Kidney (tissue), 14 donors: Measurements from ENCODE around the gene TTC27. TPM values are rescaled to one million over a fixed set of nuclear protein-coding genes. Genes with fewer than 3 reads are reported as not detected.
"Not testable (repeated sequence)": the region's sequence is repeated elsewhere in the genome, so short reads cannot be mapped to it uniquely, and the experiment has no call there.

Experiments
- DNase-seq, 5 donors: peaks; one replicate each; pipeline ENCODE4 v3.0.0-alpha.2; 2013 to 2020
- FAIRE-seq: peaks from 2 replicates; lab custom pipeline; 2012; peaks lifted over from hg19 to GRCh38; lab: Jason Lieb, UNC
- H3K27ac ChIP-seq, 2 donors: one replicate each; pipeline ENCODE4 v1.7.0; 2013; ENCODE audit warnings: low read depth in 2 of 2, low read length in 2 of 2, inconsistent platforms in 1 of 2
- H3K27me3 ChIP-seq: one replicate; pipeline ENCODE4 v1.7.1; 2013; ENCODE audit warnings: low read length, inconsistent platforms; ENCODE audit not compliant: control insufficient read depth, insufficient read depth
- H3K36me3 ChIP-seq, 3 donors: one replicate each; pipeline versions ENCODE4 v1.7.0 to v1.7.1; 2013; ENCODE audit warnings: low read length in 3 of 3, control low read depth in 1 of 3, inconsistent platforms in 1 of 3; ENCODE audit not compliant: insufficient read depth in 3 of 3, control insufficient read depth in 2 of 3
- H3K4me1 ChIP-seq, 3 donors: one replicate each; pipeline versions ENCODE4 v1.7.0 to v1.7.1; 2013; ENCODE audit warnings: low read length in 3 of 3, inconsistent platforms in 1 of 3, low read depth in 1 of 3; ENCODE audit not compliant: control insufficient read depth in 2 of 3, insufficient read depth in 2 of 3
- H3K4me3 ChIP-seq, 3 donors: one replicate each; pipeline versions ENCODE4 v1.7.0 to v1.8.1; 2013; ENCODE audit warnings: low read length in 3 of 3, control low read depth in 1 of 3, inconsistent platforms in 1 of 3
- H3K9ac ChIP-seq, 3 donors: one replicate each; pipeline versions ENCODE4 v1.7.0 to v1.7.1; 2013; ENCODE audit warnings: low read length in 3 of 3, control low read depth in 1 of 3, inconsistent platforms in 1 of 3
- H3K9me3 ChIP-seq, 3 donors: one replicate each; pipeline versions ENCODE4 v1.7.0 to v1.7.1; 2013; ENCODE audit warnings: low read length in 3 of 3, control low read depth in 1 of 3, inconsistent platforms in 1 of 3; ENCODE audit not compliant: control insufficient read depth in 2 of 3, insufficient read depth in 1 of 3
- intact Hi-C: fragments of 100-400 bp; cut with DNase I; formaldehyde crosslinking; loops from one replicate; pipeline ENCODE4 v1.11.1; 2022
- polyA plus RNA-seq: library from polyadenylated mRNA; stranded (reverse); fragments of 350-450 nt; fragmentation: Illumina TruSeq; extraction: RNeasy Lipid Tissue Mini Kit (QIAGEN cat#74804); gene quantifications from one replicate; pipeline ENCODE4 v1.2.3, GENCODE V29; 2014; ENCODE audit warnings: low read depth, low replicate concordance; ENCODE audit not compliant: insufficient read depth
- total RNA-seq: library from RNA; stranded (reverse); fragmentation: NEBNext Ultra II Directional; extraction: Animal tissue kit (Norgen Biotek cat#: 25700); gene quantifications from one replicate; pipeline ENCODE4 v1.2.1, GENCODE V29; 2021
- TF ChIP-seq, protein P1 (sequence below): IDR thresholded peaks from 3 replicates; pipeline ENCODE4 v1.5.1; 2012; ENCODE audit warnings: mild to moderate bottlenecking, moderate library complexity, borderline replicate concordance; ENCODE audit not compliant: insufficient read depth; ENCODE audit errors: extremely low read depth
- donor health status: control.
- donor health status: control.
- donor health status: control.
- donor health status: control.
- donor health status: control.
- donor health status: DM: yes; HTN: yes; CAD: no.
- donor health status: Normal renal cell carcinoma (clear cell type).

TTC27 gene
- total and polyA plus RNA-seq, 2 donors from 2014 or later: 8.0 to 19.7 TPM

DNA sequence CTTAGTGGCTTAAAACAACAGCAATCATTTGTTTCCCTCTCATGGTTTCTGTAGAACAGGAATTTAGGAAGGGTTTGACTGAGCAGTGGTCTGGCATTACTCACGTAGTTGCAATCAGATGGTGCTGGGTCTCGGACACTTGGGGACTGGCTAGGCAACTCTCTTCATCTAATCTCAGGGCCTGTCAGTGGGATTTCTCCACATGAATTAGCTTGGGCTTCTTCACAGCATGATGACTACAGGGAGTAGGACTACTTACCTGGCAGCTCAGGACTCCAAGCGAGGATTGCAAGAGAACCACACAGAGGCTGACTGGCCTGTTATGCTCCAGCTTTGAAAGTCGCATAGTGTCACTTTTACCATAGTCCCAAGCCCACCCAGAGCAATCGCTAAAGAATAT is 125.1 kb downstream of the TTC27 start:
- Histone ChIP-seq H3K9me3 (no peaks in the 10 kb centered on the region), H3K9ac (no peak overlapping the region), H3K27me3 (no peaks in the 10 kb centered on the region), H3K36me3 (no peaks in the 10 kb centered on the region), H3K4me1 (no peaks in the 10 kb centered on the region), H3K4me3 (no peak overlapping the region), H3K27ac (no peak overlapping the region)
- DNase-seq (no peak), FAIRE-seq (no peak)
- TF ChIP-seq, protein P1, sequence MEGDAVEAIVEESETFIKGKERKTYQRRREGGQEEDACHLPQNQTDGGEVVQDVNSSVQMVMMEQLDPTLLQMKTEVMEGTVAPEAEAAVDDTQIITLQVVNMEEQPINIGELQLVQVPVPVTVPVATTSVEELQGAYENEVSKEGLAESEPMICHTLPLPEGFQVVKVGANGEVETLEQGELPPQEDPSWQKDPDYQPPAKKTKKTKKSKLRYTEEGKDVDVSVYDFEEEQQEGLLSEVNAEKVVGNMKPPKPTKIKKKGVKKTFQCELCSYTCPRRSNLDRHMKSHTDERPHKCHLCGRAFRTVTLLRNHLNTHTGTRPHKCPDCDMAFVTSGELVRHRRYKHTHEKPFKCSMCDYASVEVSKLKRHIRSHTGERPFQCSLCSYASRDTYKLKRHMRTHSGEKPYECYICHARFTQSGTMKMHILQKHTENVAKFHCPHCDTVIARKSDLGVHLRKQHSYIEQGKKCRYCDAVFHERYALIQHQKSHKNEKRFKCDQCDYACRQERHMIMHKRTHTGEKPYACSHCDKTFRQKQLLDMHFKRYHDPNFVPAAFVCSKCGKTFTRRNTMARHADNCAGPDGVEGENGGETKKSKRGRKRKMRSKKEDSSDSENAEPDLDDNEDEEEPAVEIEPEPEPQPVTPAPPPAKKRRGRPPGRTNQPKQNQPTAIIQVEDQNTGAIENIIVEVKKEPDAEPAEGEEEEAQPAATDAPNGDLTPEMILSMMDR: no peak
- intact Hi-C loops: no loop called here

DNA sequence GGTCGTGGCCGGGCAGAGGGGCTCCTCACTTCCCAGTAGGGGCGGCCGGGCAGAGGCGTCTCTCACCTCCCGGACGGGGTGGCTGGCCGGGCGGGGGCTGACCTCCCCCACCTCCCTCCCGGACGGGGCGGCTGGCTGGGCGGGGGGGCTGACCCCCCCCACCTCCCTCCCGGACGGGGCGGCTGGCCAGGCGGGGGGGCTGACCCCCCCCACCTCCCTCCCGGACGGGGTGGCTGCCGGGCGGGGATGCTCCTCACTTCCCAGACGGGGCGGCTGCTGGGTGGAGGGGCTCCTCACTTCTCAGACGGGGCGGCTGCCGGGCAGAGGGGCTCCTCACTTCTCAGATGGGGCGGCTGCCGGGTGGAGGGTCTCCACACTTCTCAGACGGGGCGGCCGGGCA is 126.8 kb downstream of the TTC27 start:
- H3K4me1 ChIP-seq, H3K27me3 ChIP-seq, FAIRE-seq, DNase-seq, H3K4me3 ChIP-seq, H3K9ac ChIP-seq, intact Hi-C loops, H3K9me3 ChIP-seq, H3K36me3 ChIP-seq, H3K27ac ChIP-seq: not testable (repeated sequence)

DNA sequence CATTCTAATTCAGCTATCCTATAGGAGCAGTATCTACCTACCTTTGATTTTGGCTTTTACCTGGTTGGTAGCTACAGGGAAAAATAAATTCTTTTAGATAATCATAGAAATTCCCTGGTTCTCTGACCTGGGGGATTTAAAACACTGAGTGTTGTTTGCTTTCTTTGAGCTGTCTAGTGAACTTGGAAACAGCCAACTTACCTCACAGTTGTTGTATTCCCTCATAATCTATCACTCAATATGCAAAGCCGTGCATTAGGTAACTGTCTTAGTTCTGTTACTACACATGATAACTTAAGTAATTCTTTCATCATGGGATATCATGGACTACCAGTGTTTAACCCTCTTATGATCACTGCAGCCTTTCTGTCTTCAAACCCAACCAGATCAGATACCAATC is 127.8 kb downstream of the TTC27 start:
- Histone ChIP-seq H3K4me3 (peak overlapping the region in 2 of 3 donors; percentile 8 to 28), H3K9ac (no peak overlapping the region), H3K27ac (no peak overlapping the region), H3K9me3 (no peaks in the 10 kb centered on the region), H3K4me1 (no peaks in the 10 kb centered on the region), H3K27me3 (no peaks in the 10 kb centered on the region), H3K36me3 (peaks cover 0 to 6% (median 0%) of the 10 kb centered on the region in 3 donors)
- TF ChIP-seq, protein P1: no peak
- FAIRE-seq (no peak), DNase-seq (no peak)
- intact Hi-C loops: no loop called here

DNA sequence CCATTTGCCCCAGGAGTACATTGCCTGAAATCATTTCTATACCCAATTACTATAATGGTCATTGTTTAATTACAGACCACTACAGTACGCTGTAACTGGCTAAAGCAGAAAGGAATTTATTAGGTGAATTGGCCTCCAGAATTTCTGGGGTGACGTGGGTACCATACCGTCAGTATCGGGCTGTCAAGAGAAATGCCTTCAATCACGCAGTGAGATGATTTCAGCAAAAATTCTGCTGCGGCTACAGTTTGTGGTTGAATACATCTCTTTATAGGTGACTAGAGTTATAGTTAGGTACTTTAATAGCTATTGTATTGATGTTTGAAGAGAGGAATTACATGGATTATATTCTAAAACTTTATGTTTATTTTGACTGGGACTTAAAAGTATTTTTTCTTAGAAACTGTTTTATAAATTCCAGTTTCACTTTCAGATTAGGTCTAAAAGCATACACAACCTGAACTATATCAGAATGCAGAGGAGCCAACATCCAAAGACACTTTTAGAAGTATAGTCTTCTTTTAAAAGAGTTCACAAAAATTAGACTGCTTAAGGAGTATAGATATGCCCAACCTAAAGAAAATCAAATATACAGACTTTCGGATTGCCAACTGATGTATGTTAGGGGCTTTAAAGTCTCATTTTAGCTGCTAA is 128.4 kb downstream of the TTC27 start:
- H3K36me3 ChIP-seq: peaks cover 0 to 6% (median 0%) of the 10 kb centered on the region in 3 donors
- FAIRE-seq (no peak), DNase-seq (no peak)
- no peak overlapping the region for H3K27ac ChIP-seq
- intact Hi-C loops: no loop called here
- H3K27me3 ChIP-seq: no peaks in the 10 kb centered on the region
- peak overlapping the region in 2 of 3 donors; percentile 8 to 28 for H3K4me3 ChIP-seq
- no peaks in the 10 kb centered on the region for H3K9me3 ChIP-seq
- TF ChIP-seq, protein P1: no peak
- no peak overlapping the region for H3K9ac ChIP-seq
- no peaks in the 10 kb centered on the region for H3K4me1 ChIP-seq
